T-helper 1 cell (primary cell): ENCODE results near the gene FAT1.

Experiments
- DNase-seq, 5 donors: peaks; one replicate each; pipeline ENCODE4 v3.0.0-alpha.2; 2012 to 2020

FAT1 gene

DNA sequence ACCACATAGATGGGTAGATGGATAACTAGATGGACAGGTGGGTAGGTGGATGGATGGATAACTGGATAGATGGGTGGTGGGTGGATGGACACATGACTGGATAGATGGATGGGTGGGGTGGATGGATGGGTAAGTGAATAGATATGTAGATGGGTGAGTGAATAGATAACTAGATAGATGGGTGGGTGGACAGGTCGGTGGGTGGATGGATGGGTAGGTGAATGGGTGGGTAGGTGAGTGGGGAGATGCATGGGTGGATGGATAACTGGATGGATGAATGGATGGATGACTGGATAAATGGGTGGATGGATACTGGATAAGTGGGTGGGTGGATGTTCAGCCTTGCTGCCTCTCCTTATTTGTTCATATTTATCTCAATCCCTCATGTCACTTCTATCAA is 116.2 kb downstream of the FAT1 start:
- no peak for DNase-seq

DNA sequence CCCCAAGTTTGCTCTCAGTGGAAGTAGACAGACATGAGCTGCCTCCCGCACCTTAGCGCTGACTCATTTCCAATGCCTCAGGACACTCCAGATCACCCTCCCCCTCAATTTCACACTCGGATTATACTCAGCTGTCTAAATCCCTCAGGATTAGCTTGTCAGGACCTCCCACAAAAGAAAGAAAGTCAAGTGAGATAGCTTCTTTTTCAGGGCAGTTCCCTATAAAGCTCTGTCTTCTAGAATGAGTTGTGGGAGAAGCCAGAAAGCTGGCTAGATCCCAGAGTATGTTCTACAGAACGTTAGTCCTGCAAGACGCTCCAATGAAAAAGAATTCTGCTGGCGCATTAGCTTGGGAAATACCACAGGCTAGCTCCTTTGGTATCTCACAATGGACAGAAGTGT is 117.1 kb downstream of the FAT1 start:
- no peak for DNase-seq

DNA sequence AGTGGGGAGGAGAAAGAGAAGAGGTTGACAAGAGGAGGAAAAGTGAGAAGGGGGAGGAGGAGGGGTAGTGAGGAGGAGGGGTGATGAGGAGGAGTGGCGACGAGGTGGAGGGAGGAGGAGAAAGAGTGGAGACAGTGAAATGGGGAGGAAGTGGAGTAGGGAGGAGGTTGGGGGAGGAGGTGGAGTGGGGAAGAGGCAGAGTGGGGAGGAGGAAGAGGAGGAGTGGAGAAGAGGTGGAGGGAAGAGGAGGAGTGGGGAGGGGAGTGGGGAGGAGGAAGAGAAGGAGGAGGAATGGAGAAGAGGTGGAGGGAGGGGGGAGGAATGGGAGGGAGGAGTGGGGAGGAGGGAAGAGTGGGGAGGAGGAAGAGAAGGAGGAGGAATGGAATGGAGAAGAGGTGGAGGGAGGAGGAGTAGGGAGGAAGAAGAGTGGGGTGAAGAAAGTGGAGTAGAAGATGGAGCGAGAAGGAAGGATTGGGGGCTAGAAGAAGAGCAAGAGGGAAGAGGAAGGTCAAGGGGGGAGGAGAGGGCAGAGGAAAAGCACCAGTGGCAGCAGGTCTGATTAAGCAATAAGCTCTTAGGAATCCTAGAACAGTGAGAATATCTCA is 118.3 kb downstream of the FAT1 start:
- DNase-seq: no peak

DNA sequence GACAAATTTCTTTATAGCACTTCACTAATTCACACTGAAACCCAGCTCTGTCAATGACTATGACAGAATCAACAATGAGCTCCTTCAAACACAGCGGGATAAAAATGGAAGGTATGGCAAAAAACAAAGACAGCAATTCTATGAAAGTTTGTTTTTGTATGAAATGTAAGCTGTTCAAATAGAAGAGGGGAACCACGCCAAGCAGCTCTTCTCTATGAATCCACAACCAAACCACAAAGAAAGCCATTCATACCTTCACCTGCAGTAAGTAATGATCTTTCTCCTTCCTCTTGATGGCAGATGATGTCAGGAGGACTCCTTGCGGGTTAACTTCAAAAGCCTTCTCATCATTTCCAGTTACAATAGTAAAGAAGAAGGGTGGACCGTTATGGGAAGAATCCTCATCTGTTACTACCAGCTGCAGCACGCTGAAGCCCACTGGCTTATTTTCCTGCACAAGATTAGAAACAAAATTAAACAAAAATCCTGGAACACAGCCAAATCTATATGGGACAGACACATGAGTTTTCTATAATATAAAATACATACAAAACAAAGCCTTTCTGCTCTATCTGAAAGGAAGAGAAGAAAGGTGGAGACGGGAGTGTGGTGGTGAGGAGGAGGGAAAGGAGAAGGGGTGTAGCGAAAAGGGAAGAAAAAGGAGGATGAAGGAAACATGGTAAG is 119.4 kb downstream of the FAT1 start:
- no peak for DNase-seq

DNA sequence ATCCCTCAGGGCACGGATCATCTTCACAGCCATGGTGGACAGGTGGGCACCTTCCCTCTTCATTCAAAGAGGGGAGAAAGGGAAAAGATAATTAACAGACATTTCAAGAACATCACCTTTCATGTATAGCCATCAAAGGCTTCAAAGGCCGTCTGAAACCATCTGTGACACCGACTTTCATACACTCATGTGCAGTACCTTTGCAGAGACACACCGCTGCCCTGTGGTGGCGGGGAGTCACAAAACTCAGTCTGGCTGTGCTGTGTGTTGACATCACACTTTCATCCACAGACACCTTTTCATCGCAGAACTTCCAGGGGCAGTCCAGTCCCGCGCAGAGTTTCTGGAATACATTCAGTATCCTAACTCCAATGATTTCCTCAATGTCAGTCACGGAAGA is 120.7 kb downstream of the FAT1 start:
- DNase-seq: no peak

DNA sequence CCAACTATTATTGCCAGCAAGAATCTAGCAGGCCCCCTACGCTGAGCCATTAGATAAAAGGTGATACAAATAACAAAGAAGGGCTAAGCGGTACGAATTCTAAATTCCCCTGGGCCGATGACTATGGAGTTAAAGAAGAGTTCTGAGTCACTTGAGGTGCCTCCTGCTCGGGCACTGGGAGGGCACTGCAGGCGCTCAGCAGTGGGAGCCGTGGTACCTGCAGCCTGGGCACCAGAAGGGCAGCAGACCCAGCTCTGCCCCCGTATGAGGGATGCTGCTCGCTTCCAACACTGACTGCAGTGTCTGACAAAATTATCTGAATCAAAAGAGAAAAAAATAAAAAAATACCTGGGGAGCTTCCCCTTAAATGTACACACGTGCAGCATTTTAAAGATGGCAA is 124.2 kb downstream of the FAT1 start:
- DNase-seq: no peak

DNA sequence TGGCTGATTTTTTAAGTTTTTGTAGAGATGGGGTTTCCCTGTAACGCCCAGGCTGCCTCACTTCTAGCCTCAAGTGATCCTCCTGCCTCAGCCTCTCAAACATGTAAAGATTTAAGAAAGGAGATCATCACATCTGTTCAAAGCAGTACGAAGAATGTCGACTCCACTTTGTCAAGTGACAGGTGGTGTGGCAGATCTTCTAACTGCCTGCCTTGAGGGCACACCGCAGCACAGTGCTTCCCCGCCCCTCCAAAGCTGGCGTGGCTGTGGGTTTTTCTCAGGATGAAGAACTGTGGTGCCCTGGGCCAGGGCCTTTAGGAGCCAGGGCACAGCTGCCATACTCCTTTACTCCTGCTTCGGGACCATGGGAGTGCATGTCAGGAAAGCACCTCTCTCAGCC is 125.0 kb downstream of the FAT1 start:
- DNase-seq: no peak

DNA sequence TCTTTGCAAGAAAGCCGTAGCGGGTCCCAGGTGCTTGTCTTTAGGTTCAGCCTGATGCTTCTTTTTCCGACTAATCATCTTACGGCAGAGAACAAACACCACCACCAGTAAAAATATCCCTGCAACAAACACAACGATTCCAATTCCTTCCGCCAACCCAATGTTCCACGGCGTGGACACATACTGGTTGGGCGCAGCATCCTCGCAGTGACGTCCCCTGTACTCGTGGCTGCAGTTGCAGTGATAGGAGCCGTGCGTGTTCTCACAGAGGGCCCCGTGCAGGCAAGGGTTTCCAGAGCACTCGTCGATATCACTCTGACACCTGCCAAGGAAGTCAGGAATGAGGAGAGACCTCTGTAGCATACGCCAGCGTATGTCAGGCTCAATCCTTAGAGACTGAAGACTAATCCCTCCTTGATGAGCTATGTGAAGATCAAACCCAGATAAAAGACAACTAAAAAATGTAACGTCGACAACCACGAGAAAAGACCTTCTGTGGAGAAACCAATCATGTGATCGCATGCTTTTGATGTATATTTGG is 126.7 kb downstream of the FAT1 start:
- no peak for DNase-seq

DNA sequence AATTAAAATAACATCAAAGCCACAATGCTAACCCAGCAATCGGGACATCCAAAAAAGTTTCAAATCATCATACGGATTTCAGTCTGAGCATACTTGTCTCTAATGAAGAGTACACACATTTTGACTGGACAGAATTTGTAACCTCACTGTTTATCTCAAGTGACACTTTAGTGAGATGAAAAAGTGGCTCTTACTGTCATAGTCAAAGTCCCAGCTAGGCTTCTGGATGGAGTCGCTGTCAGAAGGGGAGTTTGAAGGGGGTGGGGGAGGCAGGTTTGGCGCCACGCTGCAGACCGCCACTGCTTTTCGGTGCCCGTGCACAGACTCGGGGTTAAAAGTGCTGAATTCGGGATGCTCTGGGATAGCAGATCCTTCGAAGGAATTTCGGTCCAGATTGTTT is 127.3 kb downstream of the FAT1 start:
- no peak for DNase-seq

DNA sequence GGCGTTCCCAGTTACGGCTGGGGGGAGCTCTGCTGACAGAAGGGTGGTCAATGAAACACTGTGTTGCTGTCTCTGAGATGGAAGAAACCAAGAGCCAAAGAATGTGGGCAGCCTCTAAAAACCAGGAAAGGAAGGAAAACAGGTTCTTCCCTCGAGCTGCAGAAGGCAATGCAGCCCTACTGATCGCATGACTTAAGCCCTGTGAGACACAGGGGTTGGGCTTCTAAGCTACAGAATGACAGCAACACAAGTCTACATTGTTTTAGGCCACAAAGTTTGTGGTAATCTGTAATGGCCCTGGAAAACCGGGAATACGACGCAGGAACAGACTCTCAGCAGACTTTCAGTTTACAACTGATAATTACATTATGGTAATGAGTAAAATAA is 130.1 kb downstream of the FAT1 start:
- DNase-seq: no peak

DNA sequence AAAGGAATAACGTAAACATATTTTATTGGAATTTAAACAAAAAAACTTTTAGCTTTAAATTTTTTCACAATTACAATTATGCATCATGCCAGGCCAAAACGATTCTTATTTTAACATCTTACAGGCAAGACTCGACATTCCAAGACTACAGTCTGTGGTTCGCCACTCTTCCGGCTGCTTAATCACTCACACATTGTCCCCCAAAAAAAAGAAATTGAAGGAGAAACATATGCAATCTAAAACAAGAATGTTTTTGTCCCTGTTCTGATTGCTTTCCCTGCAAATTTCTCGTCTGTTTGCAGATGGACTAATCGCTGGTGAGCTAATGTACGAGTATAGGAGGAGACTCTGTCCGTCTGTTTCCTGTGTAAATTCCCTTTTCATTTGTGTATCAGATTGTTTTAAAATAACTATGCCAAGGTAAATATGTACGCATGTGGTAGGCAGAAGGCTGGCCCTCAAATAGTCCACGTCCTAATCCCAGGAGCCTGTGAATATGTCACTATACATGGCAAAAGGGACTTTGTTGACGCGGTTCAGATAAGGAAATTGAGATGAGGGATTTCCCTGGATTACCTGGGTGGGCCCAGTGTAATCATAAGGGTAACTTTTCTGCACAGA is 130.6 kb downstream of the FAT1 start:
- no peak for DNase-seq

DNA sequence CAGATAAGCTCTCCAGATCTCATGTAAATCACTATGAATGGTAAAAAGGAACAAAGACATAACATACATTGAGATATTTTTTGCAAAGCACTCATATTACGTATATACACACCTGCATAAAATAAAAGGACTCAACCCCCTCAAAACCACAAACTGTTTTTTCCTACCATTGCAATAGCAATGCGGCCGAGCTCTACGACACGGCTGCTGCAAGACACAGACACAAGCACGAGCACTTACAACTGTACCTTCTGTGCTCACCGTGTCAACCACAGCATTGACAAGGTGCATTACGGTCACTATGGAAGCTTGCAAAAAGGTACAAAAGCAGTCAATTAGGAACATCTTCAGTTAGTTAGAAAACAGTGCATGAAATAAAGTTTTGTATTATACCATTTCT is 131.2 kb downstream of the FAT1 start:
- DNase-seq: no peak

DNA sequence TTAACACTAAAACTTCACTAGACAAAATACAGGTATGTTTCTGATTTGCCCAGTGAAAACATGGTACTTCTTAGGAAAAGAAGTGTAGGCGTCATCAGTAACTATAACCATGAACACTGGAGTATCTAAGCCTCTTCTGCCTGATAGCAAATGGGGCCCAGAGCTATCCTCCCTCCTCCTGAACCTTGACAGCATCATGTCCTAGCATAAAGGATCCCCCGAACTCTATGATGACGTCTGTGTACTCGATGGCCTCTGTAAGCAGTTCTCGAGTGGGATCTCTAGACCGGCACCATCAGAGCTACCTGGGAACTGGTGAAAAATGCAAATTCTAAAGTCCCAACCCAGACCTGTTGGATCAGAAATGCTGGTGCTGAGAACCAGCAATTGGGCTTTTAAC is 132.0 kb downstream of the FAT1 start:
- no peak for DNase-seq

DNA sequence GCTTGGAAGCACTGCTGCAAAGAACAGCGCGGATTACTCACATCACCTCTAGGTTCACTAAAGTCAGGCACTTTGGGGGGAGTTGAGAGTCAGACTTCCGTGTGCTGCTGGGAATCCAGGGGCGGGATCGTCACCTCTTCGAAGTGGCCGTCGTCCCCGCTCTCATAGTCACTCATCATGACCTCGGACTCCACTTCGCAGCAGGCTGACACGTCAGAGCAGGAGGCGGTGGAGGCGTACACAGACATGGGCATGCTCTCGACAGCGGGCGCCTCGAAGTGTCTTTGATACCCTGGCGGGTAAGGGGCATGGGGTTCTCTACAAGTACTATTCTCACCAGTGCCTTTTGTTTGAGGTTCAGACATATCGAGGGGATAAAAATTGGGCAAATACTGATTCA is 135.2 kb downstream of the FAT1 start:
- DNase-seq: no peak

DNA sequence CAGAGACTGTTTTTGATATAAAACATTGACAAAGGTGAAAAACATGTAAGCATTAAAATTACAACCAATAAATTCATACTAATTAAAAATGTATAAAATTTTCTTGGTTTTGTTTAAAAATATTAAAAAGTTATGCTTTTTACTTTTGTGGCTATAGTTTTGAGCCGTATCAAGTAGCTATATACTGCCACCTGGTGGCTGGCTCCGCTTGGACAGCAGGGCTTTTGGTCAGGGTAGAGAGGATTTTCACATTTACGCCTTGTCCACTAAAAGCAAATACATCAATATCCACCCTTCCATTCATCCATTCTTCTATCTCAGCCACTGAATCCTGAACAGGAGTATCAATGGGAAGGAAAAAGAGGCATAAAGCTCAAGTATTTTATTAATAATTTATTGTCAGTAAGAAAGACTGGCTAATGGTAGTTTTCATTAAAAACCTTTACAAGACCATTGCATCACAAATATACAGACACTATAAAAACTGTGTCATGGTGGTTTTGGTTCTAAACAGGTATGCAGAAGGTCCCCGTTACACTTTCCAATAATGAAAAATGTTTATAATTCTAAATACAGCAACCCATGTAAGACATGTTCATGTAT is 136.1 kb downstream of the FAT1 start:
- DNase-seq: peak; percentile 19 to 43 (median 30)

DNA sequence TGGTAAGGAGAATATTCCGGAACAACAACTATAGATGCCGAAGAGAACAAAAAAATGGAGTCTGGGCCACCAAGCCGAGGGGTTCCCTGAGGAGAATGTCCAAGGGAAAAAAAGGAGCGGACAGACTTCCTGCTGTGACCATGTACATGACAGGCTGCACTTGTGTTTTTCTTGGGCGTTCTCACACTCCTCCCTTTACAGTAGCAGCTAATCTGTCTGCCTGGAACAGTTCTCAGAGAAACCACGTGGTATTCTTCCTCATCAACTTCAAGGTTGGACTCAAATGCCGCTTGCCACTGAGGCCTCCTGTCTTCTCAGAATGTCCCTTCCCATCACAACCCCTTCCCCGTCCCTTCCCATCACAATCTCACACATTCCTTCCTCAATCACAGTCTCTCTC is 137.5 kb downstream of the FAT1 start:
- DNase-seq: no peak

DNA sequence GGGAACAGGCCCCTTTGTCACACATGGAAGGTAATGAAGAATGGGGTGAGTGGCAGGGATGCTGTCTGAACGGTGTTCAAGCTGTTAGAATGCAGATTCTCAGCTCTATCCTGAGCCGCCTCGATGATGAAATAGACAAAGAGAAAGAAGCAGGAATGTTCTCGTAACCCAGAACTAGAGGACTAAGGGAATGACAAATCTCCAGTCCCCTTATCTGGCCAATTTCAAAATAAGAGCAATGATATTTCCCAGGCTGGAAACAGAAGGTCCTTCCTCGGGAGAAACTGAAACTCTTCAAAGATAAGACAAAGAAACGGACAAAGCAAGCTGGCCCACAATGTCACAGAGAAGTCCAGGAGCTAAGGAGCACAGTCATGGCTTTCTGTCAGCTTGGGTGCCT is 138.7 kb downstream of the FAT1 start:
- DNase-seq: no peak

DNA sequence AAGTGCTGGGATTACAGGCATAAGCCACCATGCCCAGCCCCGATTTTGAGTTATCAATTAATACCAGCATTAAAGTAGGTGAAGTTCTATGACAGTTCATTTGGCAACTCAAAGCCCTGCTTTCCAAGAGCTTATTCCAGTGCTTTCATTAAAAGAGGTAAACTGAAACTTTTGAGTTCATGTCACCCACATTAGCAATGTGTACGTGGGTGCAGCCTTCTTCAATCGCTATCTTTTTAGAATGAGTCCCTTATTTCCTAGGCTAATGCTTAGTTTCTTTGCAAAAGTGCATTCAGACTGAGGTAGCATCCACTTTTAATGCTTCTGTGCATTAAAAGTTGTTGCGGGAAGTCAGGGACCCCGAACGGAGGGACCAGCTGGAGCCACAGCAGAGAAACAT is 142.2 kb downstream of the FAT1 start:
- no peak for DNase-seq

DNA sequence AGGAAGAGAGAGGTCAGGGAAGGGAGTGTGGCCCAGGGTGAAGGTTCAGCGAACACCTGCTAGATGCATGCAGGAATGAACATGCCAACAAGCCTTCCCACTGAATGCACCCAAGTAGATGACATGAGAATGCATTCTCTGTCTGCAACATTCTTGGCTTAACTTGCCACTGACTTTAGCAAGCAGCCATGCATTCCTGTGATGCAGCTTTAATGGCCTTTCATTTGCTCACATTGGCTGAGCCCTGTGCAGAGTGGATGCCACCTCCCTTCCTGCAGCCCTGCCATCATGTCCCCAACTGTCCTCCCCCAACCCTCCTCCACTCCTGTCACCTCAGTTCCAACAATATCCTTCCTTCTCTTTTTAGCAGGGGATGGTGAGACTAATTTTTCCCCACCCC is 143.0 kb downstream of the FAT1 start:
- no peak for DNase-seq

DNA sequence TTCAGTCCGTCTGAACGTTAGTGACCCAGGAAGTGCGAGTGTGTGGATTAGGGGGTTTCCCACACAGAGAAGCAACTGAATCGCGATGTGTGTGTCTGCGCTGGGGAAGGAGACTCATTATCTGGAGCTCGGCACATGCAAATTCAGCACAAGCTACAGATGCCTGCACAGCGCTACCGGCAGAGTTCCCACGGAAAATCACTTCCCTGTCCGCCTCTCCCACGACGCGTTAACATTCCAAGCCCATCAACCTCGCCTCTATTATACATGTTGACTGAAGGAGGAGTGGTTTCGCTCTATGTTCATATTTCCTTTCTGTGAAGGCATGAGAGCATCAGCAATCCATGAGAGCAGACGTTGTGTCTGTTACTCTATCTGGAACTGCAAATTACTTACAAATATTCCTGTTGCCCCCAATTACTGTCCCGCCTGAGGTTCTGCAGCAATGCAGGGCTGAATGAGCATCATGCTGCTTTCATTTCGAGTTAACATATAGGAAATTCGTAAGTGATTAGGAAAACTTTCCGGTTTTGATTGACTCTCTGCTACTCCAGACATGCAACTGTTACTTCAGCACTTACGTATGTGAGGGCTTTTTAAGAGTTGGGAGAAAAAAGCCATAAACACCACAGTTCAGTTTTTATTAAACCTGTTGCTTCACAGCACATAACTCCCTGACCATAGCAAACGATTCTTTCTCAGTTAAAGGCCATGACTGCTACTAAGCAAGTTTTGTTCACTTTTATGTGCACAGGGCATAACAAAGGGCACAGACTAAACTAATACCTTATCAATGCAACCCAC is 153.3 kb downstream of the FAT1 start:
- DNase-seq: no peak

DNA sequence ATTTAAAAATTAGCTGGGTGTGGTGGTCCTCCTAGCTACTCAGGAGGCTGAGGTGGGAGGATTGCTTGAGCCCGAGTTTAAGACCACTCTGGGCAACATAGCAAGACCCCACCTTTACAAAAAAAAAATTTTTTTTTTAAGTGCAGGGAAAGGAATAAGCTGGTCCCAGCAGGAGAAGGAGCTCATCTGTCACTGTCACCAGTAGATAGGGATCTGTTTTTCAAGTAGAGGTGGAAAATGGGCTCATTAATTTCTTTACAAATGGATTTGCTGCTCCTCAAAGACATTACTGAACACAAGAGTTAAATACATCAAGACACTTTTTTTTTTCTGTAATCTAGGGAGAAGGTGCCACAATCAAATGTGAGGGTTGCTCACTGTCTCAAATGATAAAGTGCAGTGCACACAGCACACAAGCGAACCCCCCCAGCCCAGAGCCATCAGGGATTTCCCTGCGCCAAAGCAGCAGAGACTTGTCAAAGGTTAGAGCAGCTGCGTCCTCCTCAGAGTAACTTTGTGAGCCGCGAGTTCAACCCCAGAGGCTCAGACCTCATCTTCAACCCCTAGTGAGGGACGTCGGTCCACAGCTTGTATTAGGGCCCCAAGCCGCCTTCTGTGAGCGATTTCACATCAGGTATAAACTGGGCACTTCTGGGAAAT is 154.0 kb downstream of the FAT1 start:
- no peak for DNase-seq

DNA sequence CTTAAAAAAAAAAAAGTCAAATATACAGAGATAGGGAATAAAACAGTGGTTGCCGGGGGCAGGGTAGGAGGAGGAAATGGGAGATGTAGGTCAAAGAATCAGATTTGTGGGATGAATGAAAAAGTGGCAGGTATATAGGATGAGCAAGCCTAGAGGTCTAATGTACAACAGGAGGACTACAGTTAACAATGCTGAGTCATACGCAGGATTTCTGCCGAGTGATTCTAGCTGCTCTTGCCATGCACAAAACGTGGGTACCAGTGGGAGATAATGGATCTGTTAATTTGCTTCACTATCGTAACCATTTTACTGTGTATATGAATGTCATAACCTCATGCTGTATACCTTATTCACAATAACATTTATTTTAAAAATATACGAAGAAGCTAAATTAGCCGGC is 157.6 kb downstream of the FAT1 start:
- no peak for DNase-seq

DNA sequence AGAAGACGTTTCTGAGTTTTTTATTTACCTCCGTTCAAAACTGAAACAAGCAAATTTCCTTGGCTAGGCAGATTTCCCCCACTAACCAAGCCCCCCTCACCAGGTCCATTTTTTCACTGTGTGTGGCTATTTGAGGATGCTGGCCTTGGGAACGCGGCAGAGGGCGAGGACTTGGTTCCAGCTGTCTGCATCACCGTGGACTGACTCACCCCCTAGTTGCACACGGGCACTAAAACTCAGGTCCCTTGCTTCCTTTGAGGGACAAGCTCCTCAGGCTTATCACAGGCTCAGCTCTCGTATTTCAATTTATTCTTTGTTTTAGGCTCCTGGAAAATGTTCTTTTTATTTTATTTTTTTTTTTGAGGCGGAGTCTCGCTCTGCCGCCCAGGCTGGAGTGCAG is 159.9 kb downstream of the FAT1 start:
- no peak for DNase-seq
